Panc1 (cell line): ENCODE results near the gene ADAM12. TPM values are rescaled to one million over a fixed set of nuclear protein-coding genes. Genes with fewer than 3 reads are reported as not detected.

Source experiments
- ATAC-seq: fragments of 200-7000 bp; cut with Tn5 transposase; 2 replicates; pipeline ENCODE4 v1.9.1; 2020; ENCODE audit warnings: mild to moderate bottlenecking, moderate library complexity
- BruUV-seq: library from RNA; stranded (reverse); fragments of 400-500 nt; replicated peaks from 2 replicates; lab custom pipeline; 2021; lab: Mats Ljungman, UMichigan
- CTCF ChIA-PET: fragments of 300-600 bp; sonication (Branson Sonifier 250); formaldehyde crosslinking; loops from one replicate; lab custom pipeline; 2022; ENCODE audit warnings: antibody characterized with exemption; lab: Charles Lee
- POLR2A ChIA-PET: fragments of 300-600 bp; sonication (Branson Sonifier 250); formaldehyde crosslinking; loops from one replicate; lab custom pipeline; 2022; ENCODE audit warnings: antibody characterized with exemption; lab: Charles Lee
- DNase-seq: peaks from one replicate; pipeline ENCODE4 v3.0.0-alpha.2; 2010; ENCODE audit warnings: low read depth, low spot score
- H3K27ac ChIP-seq: 2 replicates; pipeline ENCODE4 v1.5.1; 2011; ENCODE audit warnings: mild to moderate bottlenecking, low read length, inconsistent platforms
- H3K27me3 ChIP-seq: fragments of 200-500 bp; sonication (Bioruptor generic); 2 replicates; pipeline ENCODE4 v1.6.0; 2014; ENCODE audit warnings: low read length, inconsistent platforms; ENCODE audit not compliant: control insufficient read depth, insufficient read depth
- H3K36me3 ChIP-seq: fragments of 200-500 bp; sonication (Bioruptor generic); 2 replicates; pipeline ENCODE4 v1.5.1; 2014; ENCODE audit warnings: inconsistent platforms, mild to moderate bottlenecking, low read length, moderate library complexity; ENCODE audit not compliant: control insufficient read depth, insufficient read depth
- H3K4me1 ChIP-seq: 2 replicates; pipeline ENCODE4 v1.5.1; 2011; ENCODE audit warnings: inconsistent platforms, mild to moderate bottlenecking, low read length, moderate library complexity; ENCODE audit not compliant: control insufficient read depth, insufficient read depth
- H3K4me3 ChIP-seq, 2 experiments: 2 replicates each; pipeline ENCODE4 v1.5.1; 2011 to 2012; ENCODE audit warnings: low read depth in 2 of 2, low read length in 2 of 2, mild to moderate bottlenecking in 2 of 2, inconsistent platforms in 1 of 2, moderate library complexity in 1 of 2
- H3K9me3 ChIP-seq: fragments of 200-500 bp; sonication (Bioruptor generic); 2 replicates; pipeline ENCODE4 v1.5.1; 2014; ENCODE audit warnings: low read depth, mild to moderate bottlenecking, inconsistent platforms, low read length, moderate library complexity; ENCODE audit not compliant: control insufficient read depth, insufficient read depth
- CTCF ChIP-seq: fragments of 450-650 bp; IDR thresholded peaks from 2 replicates; pipeline ENCODE4 v1.5.1; 2017; ENCODE audit warnings: mild to moderate bottlenecking
- POLR2AphosphoS5 ChIP-seq: IDR thresholded peaks from 2 replicates; pipeline ENCODE4 v1.6.1; 2012; ENCODE audit warnings: mild to moderate bottlenecking, low read depth, low read length, moderate library complexity
- REST ChIP-seq, 2 experiments: IDR thresholded peaks; 2 replicates each; pipeline ENCODE4 v1.6.1; 2011 to 2012; ENCODE audit warnings: low read depth in 2 of 2, control low read depth in 1 of 2, low read length in 1 of 2, mild to moderate bottlenecking in 1 of 2, moderate library complexity in 1 of 2; ENCODE audit not compliant: insufficient read depth in 1 of 2
- SIN3A ChIP-seq: IDR thresholded peaks from 2 replicates; pipeline ENCODE4 v1.6.1; 2012; ENCODE audit warnings: low read depth, mild to moderate bottlenecking, low read length, moderate library complexity, borderline replicate concordance; ENCODE audit not compliant: insufficient read depth
- TCF7L2 ChIP-seq: IDR thresholded peaks from 2 replicates; pipeline ENCODE4 v1.6.1; 2011; ENCODE audit warnings: mild to moderate bottlenecking, low read depth, low read length, inconsistent platforms
- in situ Hi-C: cut with HindIII; loops from 2 replicates; pipeline ENCODE4 v1.10.0; 2016; ENCODE audit warnings: low sequenced_read_pairs, low pct_unique_long_range_greater_than_20kb
- intact Hi-C: fragments of 100-400 bp; cut with micrococcal nuclease; formaldehyde crosslinking; loops from one replicate; pipeline ENCODE4 v1.10.0; 2022; ENCODE audit not compliant: unreplicated experiment
- total RNA-seq: library from RNA; stranded (reverse); gene quantifications from one replicate; pipeline ENCODE4 v1.2.1, GENCODE V29; 2021; ENCODE audit not compliant: unreplicated experiment

ADAM12 gene
- total RNA-seq, 1 experiment from 2014 or later, result 0.10 TPM

- intact Hi-C loops (no loop called here), in situ Hi-C loops (no loop called here)
- DNase-seq (no peak), ATAC-seq (no peak)
- POLR2A ChIA-PET, result no interaction called here
- CTCF ChIA-PET, result no interaction called here
- Histone ChIP-seq H3K4me1 (no peaks in the 10 kb centered on the region), H3K36me3 (no peaks in the 10 kb centered on the region), H3K27me3 (no peaks in the 10 kb centered on the region), H3K4me3 (no peak overlapping the region), H3K9me3 (peaks cover 11% of the 10 kb centered on the region; the same call in 1 of the 2 replicates), H3K27ac (no peak overlapping the region)
- no TSS peak for BruUV-seq
- TF ChIP-seq POLR2AphosphoS5, result no peak
- no peak for TF ChIP-seq CTCF
- no peak for TF ChIP-seq SIN3A
- no peak for TF ChIP-seq TCF7L2
Observed at GRCh38 chr10:126373972-126374371, 14.3 kb downstream of the ADAM12 start.

- TF ChIP-seq CTCF (no peak), SIN3A (no peak)
- Histone ChIP-seq H3K36me3 (no peaks in the 10 kb centered on the region), H3K4me3 (no peak overlapping the region), H3K9me3 (peaks cover 11% of the 10 kb centered on the region; the same call in 1 of the 2 replicates), H3K4me1 (no peaks in the 10 kb centered on the region), H3K27ac (no peak overlapping the region), H3K27me3 (no peaks in the 10 kb centered on the region)
- ChIA-PET CTCF (no interaction called here), POLR2A (no interaction called here)
- in situ Hi-C loops (no loop called here), intact Hi-C loops (no loop called here)
- no TSS peak for BruUV-seq
- ATAC-seq (no peak), DNase-seq (no peak)
Observed at GRCh38 chr10:126373147-126373546, 15.1 kb downstream of the ADAM12 start.

- intact Hi-C loops (no loop called here), in situ Hi-C loops (no loop called here)
- DNase-seq, result no peak
- H3K27me3 ChIP-seq, result no peaks in the 10 kb centered on the region
- ChIA-PET CTCF (interaction anchor here (0.6 kb wide), 1 partner anchor 22 kb away, joined by 3 read pairs; no protein-coding TSS in a partner anchor), POLR2A (no interaction called here)
- no peak overlapping the region for H3K4me3 ChIP-seq
- peaks cover 11% of the 10 kb centered on the region; the same call in 1 of the 2 replicates for H3K9me3 ChIP-seq
- no peaks in the 10 kb centered on the region for H3K4me1 ChIP-seq
- no peak for TF ChIP-seq REST (IDR thresholded peaks at IDR 0.05; ENCODE audit: insufficient read depth in 1 of 2, low read depth in 2 of 2, low read length in 1 of 2)
- TF ChIP-seq POLR2AphosphoS5, result no peak
- TF ChIP-seq TCF7L2, result no peak
- TF ChIP-seq SIN3A, result no peak
- TF ChIP-seq CTCF, result no peak
- ATAC-seq, result no peak
- no peaks in the 10 kb centered on the region for H3K36me3 ChIP-seq
- no peak overlapping the region for H3K27ac ChIP-seq
- no TSS peak for BruUV-seq
Observed at GRCh38 chr10:126372396-126372795, 15.9 kb downstream of the ADAM12 start.
